Measurements from ENCODE around the gene PPFIBP1. TPM values are rescaled to one million over a fixed set of nuclear protein-coding genes. Genes with fewer than 3 reads are reported as not detected.

The PPFIBP1 gene
- total RNA-seq, result 140 and 153 TPM in 2 replicates

DNA sequence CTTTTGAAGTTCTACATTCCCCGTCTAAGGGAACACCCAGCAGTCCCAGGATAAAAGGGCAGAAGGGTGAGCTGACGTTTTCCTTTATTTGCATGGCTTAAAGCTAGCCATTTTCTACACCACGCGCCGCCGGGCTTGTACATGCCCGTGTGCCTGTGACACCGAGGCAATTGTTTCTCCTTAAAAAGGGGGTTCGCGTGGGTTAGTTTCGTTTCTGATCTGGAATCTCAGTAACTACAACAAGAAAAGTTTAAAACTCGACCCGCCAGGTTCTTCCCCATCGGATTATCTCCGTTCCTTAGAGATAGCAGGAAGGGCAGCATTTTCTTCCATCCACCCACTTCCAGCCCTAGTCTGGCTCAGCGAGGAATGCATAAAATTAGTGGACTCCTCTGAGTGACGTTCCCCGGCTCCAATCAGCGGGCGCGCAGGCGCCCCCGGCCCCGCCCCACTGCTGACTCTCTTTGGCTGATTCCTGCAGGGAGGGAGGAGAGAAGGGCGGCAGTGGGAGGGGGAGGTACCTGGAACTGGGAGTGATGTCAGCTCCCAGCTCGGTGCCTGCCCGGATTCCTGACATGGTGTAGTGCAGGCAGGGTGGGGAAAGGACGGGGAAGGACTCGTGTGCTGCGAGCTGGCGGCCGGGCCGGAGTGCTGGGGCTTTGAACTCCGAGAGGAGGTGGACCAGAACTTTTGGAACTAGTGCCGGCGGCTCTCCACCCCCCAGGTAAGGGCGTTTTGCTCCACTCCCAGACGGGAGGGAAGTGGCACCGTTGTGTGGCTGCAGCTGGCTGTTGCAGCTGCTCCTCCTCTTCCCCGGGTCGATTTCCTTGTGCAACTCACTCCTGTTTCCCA, at the start of gene PPFIBP1:
PPFIBP1 (plus strand) TSS at position 565 of the 852 bp plus-strand sequence. CDS start 109,191 bp downstream, outside the sequence.

GRCh38 chr12:27696293-27696652, 172.3 kb downstream of the PPFIBP1 start, which contains the start of gene REP15:
REP15 (plus strand) TSS chr12:27696447; CDS start chr12:27696563, 116 bp downstream.

GRCh38 chr12:27710592-27711316, 186.7 kb downstream of the PPFIBP1 start, which contains the start of gene MRPS35:
MRPS35 (plus strand) TSS chr12:27710832; CDS start chr12:27710844, 12 bp downstream.

Other genes starting within 250 kb of the PPFIBP1 start
- 75.5 and 111 TPM in 2 replicates for gene BMAL2, start 191.4 kb upstream of the PPFIBP1 start, total RNA-seq
- gene SMCO2, start 77.5 kb upstream of the PPFIBP1 start, total RNA-seq, result 0.12 and 0.22 TPM in 2 replicates
- gene REP15, start 172.2 kb downstream of the PPFIBP1 start, total RNA-seq, result 2.2 and 2.3 TPM in 2 replicates
- gene MRPS35, start 186.6 kb downstream of the PPFIBP1 start, total RNA-seq, result 56.0 and 58.2 TPM in 2 replicates

Measured in uterine smooth muscle cell (primary cell).